NCI-H510A treated with DMSO at 0.1 percent for 48 hours (cell line): ENCODE data around the gene BBS12.

Experiments
- DNase-seq: peaks from one replicate; lab custom pipeline; 2025; lab: John Stamatoyannopoulos, UW

Gene BBS12

DNA sequence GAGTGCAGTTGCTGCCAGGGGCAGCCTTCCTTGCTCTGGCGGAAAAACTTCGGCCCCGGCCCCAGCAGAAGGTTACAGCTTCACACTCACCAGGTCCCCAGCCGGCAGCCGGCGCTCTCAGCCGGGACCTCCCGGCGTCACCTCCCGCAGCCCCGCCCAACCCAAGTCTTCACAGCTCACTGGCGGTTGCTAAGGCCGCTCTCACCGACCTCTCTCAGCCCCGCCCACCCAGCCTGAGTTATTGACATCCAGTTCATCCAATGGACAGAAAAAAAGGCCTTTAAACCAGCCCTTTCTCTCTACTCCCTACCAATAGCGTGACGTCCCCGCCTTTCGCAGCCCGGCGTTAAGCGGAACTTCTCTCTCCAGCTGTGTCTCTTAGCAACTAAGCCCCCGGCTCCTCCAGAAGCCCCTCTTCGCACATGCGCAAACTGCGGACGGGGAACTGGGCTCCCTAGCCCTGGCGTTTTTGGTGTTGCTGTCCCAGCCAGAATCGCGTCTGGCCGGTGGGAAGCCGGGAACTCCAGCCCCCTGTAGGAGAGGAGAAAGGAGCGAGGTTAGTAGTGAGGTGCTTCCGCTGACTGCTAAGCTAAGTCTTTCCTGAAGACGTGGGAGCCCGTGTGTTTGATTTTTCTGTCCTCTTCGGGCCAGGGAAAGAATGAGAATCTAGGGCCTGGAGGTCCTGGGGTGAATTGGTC, at the start of gene BBS12:
BBS12 (plus strand) TSS at position 376 of the 698 bp plus-strand sequence. CDS start 9,189 bp downstream, outside the sequence.
- DNase-seq: peak; percentile 88

- no peak for DNase-seq
Observed at GRCh38 chr4:122686691-122687090, 45.8 kb upstream of the BBS12 start.

DNA sequence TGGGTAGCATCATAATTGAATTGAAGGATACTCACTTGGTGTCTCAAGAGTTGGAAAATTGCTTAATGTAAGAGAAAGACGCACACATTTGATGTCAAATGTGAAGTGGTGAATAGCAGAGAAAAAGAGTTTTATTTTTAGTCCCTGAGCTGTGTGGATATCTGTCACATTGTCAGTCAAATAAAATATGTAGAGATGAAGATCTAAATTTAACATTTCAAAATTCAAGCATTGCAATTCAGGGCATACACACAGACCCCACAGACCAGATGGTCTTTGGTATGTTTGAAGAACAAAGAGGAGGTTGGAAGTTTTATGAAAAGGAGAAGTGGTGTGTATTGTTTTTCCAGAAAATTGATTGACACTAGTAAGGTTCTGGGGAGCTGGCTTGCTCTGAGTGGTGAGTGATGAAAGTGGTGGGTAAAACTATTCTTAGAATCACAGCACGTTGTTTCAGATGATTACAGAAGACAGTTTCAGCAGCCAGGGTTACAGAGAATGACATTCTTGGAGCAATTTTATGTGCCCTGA, 44.9 kb upstream of the BBS12 start:
- DNase-seq: no peak

DNA sequence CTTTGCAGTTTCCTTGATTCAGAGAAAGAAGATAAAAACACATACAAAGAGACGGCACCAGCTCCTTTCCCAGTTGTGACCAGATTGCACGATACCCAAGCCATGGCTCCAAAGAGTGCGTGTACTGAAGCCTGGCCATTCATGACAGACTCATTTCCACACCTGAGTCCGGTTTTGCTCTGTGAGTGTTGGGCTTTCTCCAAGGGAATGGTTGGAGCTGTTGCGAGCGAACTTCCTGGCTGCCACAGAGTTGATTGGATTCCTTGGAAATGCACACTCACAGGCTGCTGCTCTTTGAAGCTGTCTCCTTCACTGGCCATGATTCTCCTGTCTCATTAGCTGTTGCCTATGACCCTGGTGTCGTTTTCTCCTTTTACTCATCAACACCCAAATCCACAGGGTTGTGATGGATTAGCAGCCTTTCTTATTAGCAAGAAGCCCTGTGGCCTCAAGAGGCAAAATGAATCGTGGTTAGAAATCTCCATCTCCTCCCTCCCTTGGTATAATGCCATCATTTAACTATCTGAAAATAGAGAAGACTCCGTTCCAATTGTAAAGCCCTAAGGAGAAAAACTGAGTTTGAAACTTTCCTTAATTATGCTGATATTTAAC, 43.9 kb upstream of the BBS12 start:
- DNase-seq: no peak

DNA sequence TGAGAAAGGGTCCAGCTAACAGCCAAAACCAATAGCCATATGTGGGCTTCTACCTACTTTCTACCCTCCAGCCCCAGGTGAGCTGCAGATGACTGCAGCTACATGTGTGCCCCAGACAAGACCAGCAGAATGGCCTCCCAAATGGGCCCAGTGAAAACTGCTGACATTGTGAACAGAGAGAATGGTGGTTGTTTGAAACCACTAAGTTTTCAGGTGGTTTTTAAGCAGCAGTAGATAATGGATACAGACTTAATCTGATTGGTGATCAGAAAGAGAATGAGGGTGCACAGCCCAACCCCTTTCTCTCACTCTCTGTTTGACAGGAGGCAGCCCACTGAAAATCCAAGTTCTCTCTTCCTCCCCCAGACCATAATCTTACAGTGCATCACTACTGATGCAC, 42.5 kb upstream of the BBS12 start:
- DNase-seq: no peak

DNA sequence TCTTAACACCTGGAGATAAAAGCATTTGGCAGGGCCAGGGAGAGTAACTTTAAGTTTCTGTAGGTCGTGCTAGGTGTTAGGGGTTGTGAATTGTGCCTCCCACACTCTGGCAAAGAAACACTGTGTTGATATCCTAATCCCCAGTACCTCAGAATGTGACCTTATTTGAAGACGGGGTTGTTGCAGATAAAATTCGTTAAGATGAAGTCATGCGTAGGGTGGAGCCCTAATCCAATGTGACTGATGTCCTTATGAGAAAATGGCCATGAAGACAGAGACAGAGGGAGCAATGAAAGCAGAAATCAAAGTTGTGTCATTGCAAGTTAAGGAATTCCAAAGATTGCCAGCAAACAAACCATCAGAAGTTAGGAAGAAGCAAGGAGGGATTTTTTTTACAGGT, 40.5 kb upstream of the BBS12 start:
- DNase-seq: no peak

GRCh38 chr4:122692641-122693520, 39.6 kb upstream of the BBS12 start:
- DNase-seq: no peak

DNA sequence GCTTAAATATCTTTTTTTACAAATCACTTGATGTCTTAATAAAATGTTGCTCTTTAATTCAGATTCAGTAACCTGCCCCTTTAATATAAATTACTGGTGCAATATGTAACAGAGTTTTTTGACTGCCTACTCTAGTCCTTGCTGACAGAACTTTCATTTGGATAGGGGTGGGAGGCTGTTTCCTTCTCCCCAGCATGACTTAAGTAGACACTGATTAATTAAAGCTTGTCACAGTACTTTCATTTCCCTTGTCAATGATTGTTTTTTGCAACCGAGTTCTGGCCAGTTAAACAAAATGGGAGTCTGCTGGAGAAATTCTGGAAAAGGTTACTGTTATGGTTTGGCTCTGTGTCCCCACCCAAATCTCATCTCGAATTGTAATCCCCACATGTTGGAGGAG, 37.3 kb upstream of the BBS12 start:
- no peak for DNase-seq

GRCh38 chr4:122700178-122700725, 32.3 kb upstream of the BBS12 start:
- DNase-seq: peak; percentile 13

DNA sequence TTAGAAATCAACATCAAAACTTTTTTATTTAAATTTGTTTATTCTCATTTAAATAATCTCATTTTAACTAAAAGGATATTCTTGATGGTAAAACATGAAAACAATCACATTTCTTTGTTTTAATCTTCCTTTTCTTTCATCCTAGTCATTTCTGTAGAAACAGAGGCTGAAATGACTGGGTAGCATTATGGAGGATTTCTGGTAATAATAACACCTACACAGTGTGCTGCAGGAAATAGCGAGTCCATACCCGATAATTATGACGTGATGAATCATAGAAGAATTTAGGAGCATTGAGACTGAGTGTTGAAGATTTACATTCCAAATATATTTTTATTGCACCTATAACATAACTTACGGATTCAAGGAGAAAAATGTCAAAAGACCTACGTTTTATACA, 31.4 kb upstream of the BBS12 start:
- DNase-seq: no peak

- DNase-seq: no peak
Observed at GRCh38 chr4:122701965-122702364, 30.5 kb upstream of the BBS12 start.

DNA sequence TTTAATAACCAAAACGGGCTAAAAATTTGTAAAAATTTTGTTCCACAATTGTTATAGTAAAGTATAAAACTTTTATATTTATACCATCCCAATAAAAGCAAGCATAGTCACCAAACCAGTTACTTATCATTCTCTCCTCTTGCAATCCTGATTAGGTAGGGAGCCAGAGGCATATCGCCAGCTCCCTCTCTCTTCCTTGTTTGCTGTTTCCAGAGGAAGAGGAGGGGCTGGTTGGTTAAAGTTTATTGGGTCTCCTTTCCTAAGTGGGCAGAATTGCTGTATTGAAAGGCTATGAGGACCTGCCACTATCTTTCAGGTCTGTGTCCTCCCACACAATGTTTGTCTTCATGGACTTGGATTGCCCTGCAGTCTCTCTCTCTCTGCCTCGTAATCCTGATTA, 29.6 kb upstream of the BBS12 start:
- DNase-seq: no peak

GRCh38 chr4:122703868-122704267, 28.6 kb upstream of the BBS12 start:
- DNase-seq: no peak

GRCh38 chr4:122705009-122705408, 27.5 kb upstream of the BBS12 start:
- no peak for DNase-seq

DNA sequence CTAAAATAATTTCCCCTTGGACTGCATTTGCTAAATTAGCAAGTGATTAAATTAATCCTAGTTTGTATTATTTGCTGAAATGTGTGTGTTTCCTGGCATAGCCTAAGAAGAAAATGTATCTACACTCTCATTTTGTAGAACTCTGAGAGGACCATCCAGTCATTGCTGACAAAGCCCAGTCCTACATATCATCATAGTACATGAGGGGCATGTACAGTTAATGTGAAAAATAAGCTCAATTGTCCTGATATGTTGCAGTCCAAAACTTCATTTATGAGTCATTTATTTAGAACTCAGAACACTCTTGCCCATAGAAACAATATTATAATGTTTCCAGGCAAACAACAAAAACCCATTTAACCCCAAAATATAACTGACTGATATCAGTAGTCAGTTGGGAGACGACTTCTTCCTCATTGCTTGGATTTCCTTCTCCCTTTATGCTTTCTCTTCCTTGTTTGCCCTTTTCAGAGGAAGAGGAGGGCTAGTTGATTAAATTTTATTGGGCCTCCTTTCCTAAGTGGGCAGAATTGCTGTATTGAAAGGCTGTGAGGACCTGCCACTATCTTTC, 26.9 kb upstream of the BBS12 start:
- no peak for DNase-seq

DNA sequence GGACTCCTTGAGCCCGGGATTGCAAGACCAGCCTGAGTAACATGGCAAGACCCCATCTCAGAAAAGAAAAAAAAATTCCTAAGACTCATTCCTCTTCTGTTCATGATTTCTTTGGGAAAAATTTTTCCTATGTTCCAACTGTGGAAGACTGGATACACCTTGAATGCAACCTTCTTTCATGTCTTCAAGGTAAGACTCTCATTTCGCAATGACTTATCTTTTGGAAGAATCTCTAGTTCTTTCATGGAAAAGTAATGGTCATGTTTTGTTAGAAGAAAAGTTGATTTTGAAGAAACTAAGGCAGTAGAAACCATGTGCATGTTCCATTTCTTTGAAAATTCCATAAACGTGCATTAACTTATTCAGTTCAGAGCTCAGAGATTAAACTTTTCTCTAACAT, 26.0 kb upstream of the BBS12 start:
- DNase-seq: no peak

GRCh38 chr4:122707497-122707896, 25.0 kb upstream of the BBS12 start:
- no peak for DNase-seq

GRCh38 chr4:122709236-122709635, 23.3 kb upstream of the BBS12 start:
- DNase-seq: no peak

GRCh38 chr4:122710434-122711308, 21.8 kb upstream of the BBS12 start:
- peak; percentile 1 for DNase-seq

DNA sequence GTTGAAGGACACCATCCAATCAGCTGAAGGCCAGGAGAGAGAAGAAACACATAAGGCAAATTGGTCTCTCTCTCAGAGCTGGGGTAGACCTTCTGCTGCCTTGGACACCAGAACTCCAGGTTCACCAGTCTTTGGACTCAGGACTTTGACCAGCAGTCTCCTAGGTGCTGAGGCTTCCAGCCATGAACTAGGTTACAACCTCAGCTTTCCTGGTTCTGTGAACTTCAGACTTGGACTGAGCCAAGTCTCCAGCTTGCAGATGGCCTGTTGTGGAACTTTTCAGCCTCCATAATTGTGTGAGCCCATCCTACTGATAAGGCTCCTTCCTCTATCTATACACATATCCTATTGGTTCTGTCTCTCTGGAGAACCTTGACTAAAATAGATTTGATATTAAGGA, 20.6 kb upstream of the BBS12 start:
- DNase-seq: no peak

- no peak for DNase-seq
Observed at GRCh38 chr4:122712782-122713181, 19.7 kb upstream of the BBS12 start.
